Measurements from ENCODE around the gene NAA15.

DNA sequence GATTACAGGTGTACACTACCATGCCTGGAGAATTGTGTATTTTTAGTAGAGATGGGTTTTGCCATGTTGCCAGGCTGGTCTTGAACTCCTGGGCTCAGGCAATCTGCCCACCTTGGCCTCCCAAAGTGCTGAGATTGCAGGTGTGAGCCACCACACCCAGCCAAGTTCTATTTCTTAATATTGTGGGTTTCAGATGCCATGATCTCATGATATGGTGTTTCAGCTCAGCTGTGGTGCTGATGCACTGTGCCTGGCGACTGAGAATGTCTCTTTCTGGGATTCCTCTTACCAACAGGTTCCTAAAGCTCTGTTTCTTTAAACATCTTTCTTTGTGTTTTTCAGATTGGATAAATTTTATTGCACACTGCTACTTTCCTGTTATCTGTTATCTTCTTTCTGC, 18.3 kb downstream of the NAA15 start:
- TF ChIP-seq, protein P1, sequence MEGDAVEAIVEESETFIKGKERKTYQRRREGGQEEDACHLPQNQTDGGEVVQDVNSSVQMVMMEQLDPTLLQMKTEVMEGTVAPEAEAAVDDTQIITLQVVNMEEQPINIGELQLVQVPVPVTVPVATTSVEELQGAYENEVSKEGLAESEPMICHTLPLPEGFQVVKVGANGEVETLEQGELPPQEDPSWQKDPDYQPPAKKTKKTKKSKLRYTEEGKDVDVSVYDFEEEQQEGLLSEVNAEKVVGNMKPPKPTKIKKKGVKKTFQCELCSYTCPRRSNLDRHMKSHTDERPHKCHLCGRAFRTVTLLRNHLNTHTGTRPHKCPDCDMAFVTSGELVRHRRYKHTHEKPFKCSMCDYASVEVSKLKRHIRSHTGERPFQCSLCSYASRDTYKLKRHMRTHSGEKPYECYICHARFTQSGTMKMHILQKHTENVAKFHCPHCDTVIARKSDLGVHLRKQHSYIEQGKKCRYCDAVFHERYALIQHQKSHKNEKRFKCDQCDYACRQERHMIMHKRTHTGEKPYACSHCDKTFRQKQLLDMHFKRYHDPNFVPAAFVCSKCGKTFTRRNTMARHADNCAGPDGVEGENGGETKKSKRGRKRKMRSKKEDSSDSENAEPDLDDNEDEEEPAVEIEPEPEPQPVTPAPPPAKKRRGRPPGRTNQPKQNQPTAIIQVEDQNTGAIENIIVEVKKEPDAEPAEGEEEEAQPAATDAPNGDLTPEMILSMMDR (IDR thresholded peaks at IDR 0.05): no peak
- TF ChIP-seq POLR2A (IDR thresholded peaks at IDR 0.05): no peak
